ENCODE measurements around the gene GAB4.

Gene GAB4

GRCh38 chr22:16914006-16914405 lies 94.0 kb downstream of the GAB4 start:
- FAIRE-seq (no peak), DNase-seq (ENCODE audit: low spot score) (no peak)

- no peak for DNase-seq (ENCODE audit: low spot score)
- no peak for FAIRE-seq
These were observed 95.7 kb downstream of the GAB4 start for GRCh38 chr22:16912281-16912680.

Measured in RCC 7860 (cell line).